Measurements from ENCODE around the gene FOXI1. TPM values are rescaled to one million over a fixed set of nuclear protein-coding genes. Genes with fewer than 3 reads are reported as not detected.

FOXI1 gene
- total RNA-seq, 4 donors from 2014 or later = not detected

GRCh38 chr5:170159101-170159698 lies 53.5 kb downstream of the FOXI1 start:
- WGBS, 2 donors (ENCODE audit: low coverage in 1 of 2) = 79 to 87% methylated on average over 2 to 3 of the region's 5 CpGs
- Histone ChIP-seq H3K4me1 (no peaks in the 10 kb centered on the region), H3K27me3 (no peaks in the 10 kb centered on the region), H3K36me3 (no peaks in the 10 kb centered on the region), H3K27ac (no peak overlapping the region), H3K9me3 (no peaks in the 10 kb centered on the region), H3K4me3 (no peak overlapping the region)
- no peak for ATAC-seq
- TF ChIP-seq EP300 (IDR thresholded peaks at IDR 0.05) (no peak), POLR2AphosphoS5 (IDR thresholded peaks at IDR 0.05) (no peak), CTCF (IDR thresholded peaks at IDR 0.05) (no peak), POLR2A (IDR thresholded peaks at IDR 0.05) (no peak)

Other genes starting within 250 kb of the FOXI1 start
- not detected for gene INSYN2B, start 125.4 kb upstream of the FOXI1 start, total RNA-seq
- not detected for gene C5orf58, start 127.1 kb downstream of the FOXI1 start, total RNA-seq
- 10 to 100 TPM in 1 of 4 donors, 1 to 10 TPM in 3; 5.5 to 17.0 (median 8.3) TPM for gene LCP2, start 191.9 kb downstream of the FOXI1 start, total RNA-seq

Measured in gastroesophageal sphincter (tissue), 4 donors.